ENCODE results near the gene LYSMD1.

GRCh38 chr1:151189637-151190445 lies 24.1 kb upstream of the LYSMD1 start, which contains the start of gene VPS72:
- TF ChIP-seq, protein P1, sequence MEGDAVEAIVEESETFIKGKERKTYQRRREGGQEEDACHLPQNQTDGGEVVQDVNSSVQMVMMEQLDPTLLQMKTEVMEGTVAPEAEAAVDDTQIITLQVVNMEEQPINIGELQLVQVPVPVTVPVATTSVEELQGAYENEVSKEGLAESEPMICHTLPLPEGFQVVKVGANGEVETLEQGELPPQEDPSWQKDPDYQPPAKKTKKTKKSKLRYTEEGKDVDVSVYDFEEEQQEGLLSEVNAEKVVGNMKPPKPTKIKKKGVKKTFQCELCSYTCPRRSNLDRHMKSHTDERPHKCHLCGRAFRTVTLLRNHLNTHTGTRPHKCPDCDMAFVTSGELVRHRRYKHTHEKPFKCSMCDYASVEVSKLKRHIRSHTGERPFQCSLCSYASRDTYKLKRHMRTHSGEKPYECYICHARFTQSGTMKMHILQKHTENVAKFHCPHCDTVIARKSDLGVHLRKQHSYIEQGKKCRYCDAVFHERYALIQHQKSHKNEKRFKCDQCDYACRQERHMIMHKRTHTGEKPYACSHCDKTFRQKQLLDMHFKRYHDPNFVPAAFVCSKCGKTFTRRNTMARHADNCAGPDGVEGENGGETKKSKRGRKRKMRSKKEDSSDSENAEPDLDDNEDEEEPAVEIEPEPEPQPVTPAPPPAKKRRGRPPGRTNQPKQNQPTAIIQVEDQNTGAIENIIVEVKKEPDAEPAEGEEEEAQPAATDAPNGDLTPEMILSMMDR (IDR thresholded peaks at IDR 0.05; ENCODE audit: insufficient read depth, low read depth, low read length): no peak
- no peak for TF ChIP-seq EZH2 (IDR thresholded peaks at IDR 0.05; ENCODE audit: insufficient read depth, low read length)
